K562 (cell line): Measurements from ENCODE around the gene OPRM1. TPM values are rescaled to one million over a fixed set of nuclear protein-coding genes. Genes with fewer than 3 reads are reported as not detected.

Source experiments
- BRF1 ChIP-seq: IDR thresholded peaks from 3 replicates; pipeline ENCODE4 v1.6.1; 2011; ENCODE audit warnings: borderline replicate concordance, mild to moderate bottlenecking; ENCODE audit not compliant: insufficient read length; ENCODE audit errors: extremely low read depth
- DMBX1 ChIP-seq: fragments of 250-450 bp; sonication (Bioruptor Pico); IDR thresholded peaks from 2 replicates; pipeline ENCODE4 v1.8.0; 2022; ENCODE audit warnings: inconsistent platforms, mild to moderate bottlenecking, moderate library complexity, borderline replicate concordance
- KDM4B ChIP-seq, 2 experiments: fragments of 450-650 bp in 1 of 2; sonication (generic) in 1 of 2; IDR thresholded peaks; 2 replicates each; pipeline ENCODE4 v1.6.1; 2016 to 2017; ENCODE audit warnings: borderline replicate concordance in 2 of 2, antibody characterized with exemption in 1 of 2, low read depth in 1 of 2, mild to moderate bottlenecking in 1 of 2
- MED1 ChIP-seq: sonication (generic); formaldehyde crosslinking; IDR thresholded peaks from 2 replicates; pipeline ENCODE4 v1.8.1; 2023; ENCODE audit warnings: missing genetic modification reagents, borderline replicate concordance
- TAF7 ChIP-seq: fragments of 450-650 bp; IDR thresholded peaks from 2 replicates; pipeline ENCODE4 v1.6.1; 2016; ENCODE audit warnings: missing genetic modification characterization, missing compliant biosample characterization
- VEZF1 ChIP-seq: fragments of 200-800 bp; sonication (Bioruptor generic); IDR thresholded peaks from 2 replicates; pipeline ENCODE4 v1.6.1; 2017; ENCODE audit warnings: missing genetic modification characterization, missing compliant biosample characterization
- YY1 ChIP-seq, 3 experiments: IDR thresholded peaks; 2 replicates each; pipeline ENCODE4 v1.6.1; 2011; ENCODE audit warnings: low read length in 2 of 3, mild to moderate bottlenecking in 2 of 3, moderate library complexity in 2 of 3, borderline replicate concordance in 1 of 3, control low read depth in 1 of 3, low read depth in 1 of 3; ENCODE audit not compliant: insufficient read depth in 3 of 3, insufficient replicate concordance in 2 of 3, control insufficient read depth in 1 of 3, insufficient read length in 1 of 3; ENCODE audit errors: extremely low read depth in 1 of 3
- ZFPM2 ChIP-seq: fragments of 250-450 bp; sonication (Bioruptor Pico); IDR thresholded peaks from 2 replicates; pipeline ENCODE4 v1.5.1; 2022; ENCODE audit warnings: mild to moderate bottlenecking
- ZNF184 ChIP-seq: sonication (generic); formaldehyde crosslinking; IDR thresholded peaks from 2 replicates; pipeline ENCODE4 v1.5.0; 2020; ENCODE audit warnings: missing genetic modification reagents
- polyA plus RNA-seq, 8 experiments: library from polyadenylated mRNA; depleted of rRNA in 4 of 8; stranded (reverse) in 5 of 8; unstranded in 3 of 8; fragments of >200 nt; fragmentation: Nextera tagmentation in 2 of 8; fragmentation: Illumina TruSeq in 1 of 8; extraction: Ambion mirVana in 2 of 8; extraction: Trizol in 1 of 8; gene quantifications; 2 replicates each; pipeline versions ENCODE4 v1.2.1 to v1.2.3, GENCODE V29; 2011 to 2014; ENCODE audit warnings: inconsistent platforms in 1 of 8, missing spikeins in 1 of 8
- total RNA-seq, 7 experiments: library from RNA; depleted of rRNA in 6 of 7; stranded (reverse); fragments of >200 nt in 6 of 7; fragmentation: Illumina TruSeq in 2 of 7; extraction: Trizol in 2 of 7; gene quantifications; 2 replicates each; pipeline versions ENCODE4 v1.2.1 to v1.2.3, GENCODE V29; 2011 to 2021; ENCODE audit warnings: low replicate concordance in 1 of 7
- TF ChIP-seq, protein P1 (sequence below): sonication (generic); formaldehyde crosslinking; IDR thresholded peaks from 2 replicates; pipeline ENCODE4 v1.8.0; 2022; ENCODE audit warnings: missing genetic modification reagents, mild to moderate bottlenecking, borderline replicate concordance

OPRM1 gene
- total and polyA plus RNA-seq, 9 of the 15 experiments (the other 6 are each of a cell fraction or from before 2014, with no cell fraction given): not detected

- no peak for TF ChIP-seq ZNF184
- TF ChIP-seq ZFPM2 (CRISPR knock-in tag): no peak
- no peak for TF ChIP-seq VEZF1 (CRISPR knock-in tag)
- TF ChIP-seq TAF7 (tag): no peak
- TF ChIP-seq BRF1: no peak
- no peak for TF ChIP-seq KDM4B (IDR thresholded peaks at IDR 0.05; ENCODE audit: borderline replicate concordance in 2 of 2, low read depth in 1 of 2)
- TF ChIP-seq, protein P1, sequence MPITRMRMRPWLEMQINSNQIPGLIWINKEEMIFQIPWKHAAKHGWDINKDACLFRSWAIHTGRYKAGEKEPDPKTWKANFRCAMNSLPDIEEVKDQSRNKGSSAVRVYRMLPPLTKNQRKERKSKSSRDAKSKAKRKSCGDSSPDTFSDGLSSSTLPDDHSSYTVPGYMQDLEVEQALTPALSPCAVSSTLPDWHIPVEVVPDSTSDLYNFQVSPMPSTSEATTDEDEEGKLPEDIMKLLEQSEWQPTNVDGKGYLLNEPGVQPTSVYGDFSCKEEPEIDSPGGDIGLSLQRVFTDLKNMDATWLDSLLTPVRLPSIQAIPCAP (CRISPR knock-in tag): no peak
- TF ChIP-seq DMBX1 (CRISPR knock-in tag): no peak
- no peak for TF ChIP-seq YY1 (IDR thresholded peaks at IDR 0.05; ENCODE audit: borderline replicate concordance in 1 of 3, control insufficient read depth in 1 of 3, extremely low read depth in 1 of 3, insufficient read depth in 3 of 3, insufficient read length in 1 of 3, insufficient replicate concordance in 2 of 3, low read depth in 1 of 3, low read length in 2 of 3)
- no peak for TF ChIP-seq MED1 (CRISPR knock-in tag)
Measured at GRCh38 chr6:154232013-154232910, 193.2 kb downstream of the OPRM1 start (continued).
